ENCODE measurements around the gene CDK9. TPM values are rescaled to one million over a fixed set of nuclear protein-coding genes. Genes with fewer than 3 reads are reported as not detected.

Gene CDK9
- total and polyA plus RNA-seq, 10 of the 15 experiments (the other 5 are each of a cell fraction or from before 2014, with no cell fraction given), result 7.3 to 92.6 (median 51.6) TPM

DNA sequence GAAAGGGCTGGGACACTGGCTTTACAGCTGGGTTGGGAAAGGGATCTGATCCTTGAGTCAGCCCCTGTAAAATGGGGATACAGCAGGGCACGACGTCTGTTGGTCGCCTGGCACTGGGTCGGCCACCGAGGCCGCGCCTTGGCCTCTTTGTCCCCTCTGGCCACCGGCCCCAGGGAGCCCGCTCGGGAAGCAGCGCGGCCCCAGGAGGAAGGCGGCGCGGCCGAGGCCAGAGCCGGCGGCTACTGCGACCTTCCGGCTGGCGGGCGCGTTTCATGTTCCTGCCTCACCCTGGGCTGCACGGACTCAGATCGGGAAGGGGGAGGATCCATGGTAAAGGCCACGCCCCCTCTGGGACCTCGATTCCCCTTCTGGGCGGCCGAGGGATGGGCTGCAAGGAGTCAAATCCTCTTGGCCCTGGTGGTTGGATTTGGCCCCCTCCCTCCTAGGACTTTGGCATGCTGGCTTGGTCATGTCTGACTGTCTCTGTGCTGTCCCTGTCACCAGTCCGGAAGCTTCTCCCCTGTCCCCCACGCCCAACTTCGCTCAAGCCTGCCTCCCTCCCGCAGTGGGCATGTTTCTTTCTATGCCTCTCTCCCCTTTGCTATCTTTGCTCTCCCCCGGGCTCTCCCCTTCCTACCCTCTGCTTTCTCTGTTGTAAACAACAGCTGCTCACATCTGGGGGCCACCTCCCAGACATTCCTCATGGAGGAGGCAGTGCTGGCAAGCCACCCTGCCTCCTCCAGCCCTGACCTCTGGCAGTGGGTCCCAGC is 42.6 kb downstream of the CDK9 start:
- BruUV-seq (replicated peaks), result no TSS peak
- no peaks in the 10 kb centered on the region for H3K36me3 ChIP-seq (ENCODE audit: control insufficient read depth in 2 of 2, insufficient read depth in 2 of 2, low read length in 1 of 2)
- POLR2A ChIA-PET, result interaction anchor here (0.6 kb wide), 1 partner anchor 182 kb away, joined by 3 read pairs; no protein-coding TSS in a partner anchor
- intact Hi-C loops (cut with micrococcal nuclease; ENCODE audit: unreplicated experiment) (no loop called here), in situ Hi-C loops (cut with MboI) (no loop called here)
- no peaks in the 10 kb centered on the region for H4K20me1 ChIP-seq (ENCODE audit: control insufficient read depth, insufficient read depth)
- ATAC-seq (no peak), DNase-seq (ENCODE audit: low read depth, low spot score) (no peak), FAIRE-seq (no peak)
- H3K27ac ChIP-seq (ENCODE audit: control insufficient read depth, insufficient read depth), result no peak overlapping the region
- H3K79me2 ChIP-seq (ENCODE audit: control insufficient read depth, insufficient read depth, low read length), result no peaks in the 10 kb centered on the region
- H3K4me1 ChIP-seq (ENCODE audit: control insufficient read depth, insufficient read depth, low read length), result no peaks in the 10 kb centered on the region
- H3K4me3 ChIP-seq, result no peak overlapping the region
- H3K9me3 ChIP-seq (replicated peaks; ENCODE audit: control insufficient read depth, insufficient read depth, low read length), result no peaks in the 10 kb centered on the region
- no peak overlapping the region for H3K9ac ChIP-seq (ENCODE audit: control insufficient read depth, insufficient read depth, low read length)
- CTCF ChIA-PET, result no interaction called here
- WGBS (ENCODE audit: insufficient coverage, insufficient replicate concordance, low lambda C conversion rate, missing lambda C conversion rate), result 74% methylated on average over 34 of the region's 34 CpGs
- RAD21 ChIA-PET (ENCODE audit: unreplicated experiment), result no interaction called here
- no peak overlapping the region for H2AFZ ChIP-seq (ENCODE audit: control insufficient read depth, low read depth, low read length)
- SMC1A ChIA-PET (ENCODE audit: uncharacterized antibody, unreplicated experiment), result no interaction called here
- H3K4me2 ChIP-seq (ENCODE audit: control insufficient read depth, insufficient read depth), result no peak overlapping the region
- no peaks in the 10 kb centered on the region for H3K27me3 ChIP-seq (replicated peaks in 1 of 2; ENCODE audit: control insufficient read depth in 2 of 2, insufficient read depth in 2 of 2, low read length in 1 of 2)
- TF ChIP-seq TCF12 (IDR thresholded peaks at IDR 0.05; ENCODE audit: low read depth, low read length), result no peak
- no peak for TF ChIP-seq NR2F1 (conservative IDR thresholded peaks at IDR 0.05)
- TF ChIP-seq MTA2 (IDR thresholded peaks at IDR 0.05; ENCODE audit: low read depth), result no peak
- TF ChIP-seq HDGF (IDR thresholded peaks at IDR 0.05), result no peak
- no peak for TF ChIP-seq FOXK2 (IDR thresholded peaks at IDR 0.05)
- TF ChIP-seq, protein P1, sequence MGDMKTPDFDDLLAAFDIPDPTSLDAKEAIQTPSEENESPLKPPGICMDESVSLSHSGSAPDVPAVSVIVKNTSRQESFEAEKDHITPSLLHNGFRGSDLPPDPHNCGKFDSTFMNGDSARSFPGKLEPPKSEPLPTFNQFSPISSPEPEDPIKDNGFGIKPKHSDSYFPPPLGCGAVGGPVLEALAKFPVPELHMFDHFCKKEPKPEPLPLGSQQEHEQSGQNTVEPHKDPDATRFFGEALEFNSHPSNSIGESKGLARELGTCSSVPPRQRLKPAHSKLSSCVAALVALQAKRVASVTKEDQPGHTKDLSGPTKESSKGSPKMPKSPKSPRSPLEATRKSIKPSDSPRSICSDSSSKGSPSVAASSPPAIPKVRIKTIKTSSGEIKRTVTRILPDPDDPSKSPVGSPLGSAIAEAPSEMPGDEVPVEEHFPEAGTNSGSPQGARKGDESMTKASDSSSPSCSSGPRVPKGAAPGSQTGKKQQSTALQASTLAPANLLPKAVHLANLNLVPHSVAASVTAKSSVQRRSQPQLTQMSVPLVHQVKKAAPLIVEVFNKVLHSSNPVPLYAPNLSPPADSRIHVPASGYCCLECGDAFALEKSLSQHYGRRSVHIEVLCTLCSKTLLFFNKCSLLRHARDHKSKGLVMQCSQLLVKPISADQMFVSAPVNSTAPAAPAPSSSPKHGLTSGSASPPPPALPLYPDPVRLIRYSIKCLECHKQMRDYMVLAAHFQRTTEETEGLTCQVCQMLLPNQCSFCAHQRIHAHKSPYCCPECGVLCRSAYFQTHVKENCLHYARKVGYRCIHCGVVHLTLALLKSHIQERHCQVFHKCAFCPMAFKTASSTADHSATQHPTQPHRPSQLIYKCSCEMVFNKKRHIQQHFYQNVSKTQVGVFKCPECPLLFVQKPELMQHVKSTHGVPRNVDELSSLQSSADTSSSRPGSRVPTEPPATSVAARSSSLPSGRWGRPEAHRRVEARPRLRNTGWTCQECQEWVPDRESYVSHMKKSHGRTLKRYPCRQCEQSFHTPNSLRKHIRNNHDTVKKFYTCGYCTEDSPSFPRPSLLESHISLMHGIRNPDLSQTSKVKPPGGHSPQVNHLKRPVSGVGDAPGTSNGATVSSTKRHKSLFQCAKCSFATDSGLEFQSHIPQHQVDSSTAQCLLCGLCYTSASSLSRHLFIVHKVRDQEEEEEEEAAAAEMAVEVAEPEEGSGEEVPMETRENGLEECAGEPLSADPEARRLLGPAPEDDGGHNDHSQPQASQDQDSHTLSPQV (IDR thresholded peaks at IDR 0.05), result no peak
- no peak for TF ChIP-seq RBBP5 (conservative IDR thresholded peaks at IDR 0.05)
- TF ChIP-seq, protein P2, sequence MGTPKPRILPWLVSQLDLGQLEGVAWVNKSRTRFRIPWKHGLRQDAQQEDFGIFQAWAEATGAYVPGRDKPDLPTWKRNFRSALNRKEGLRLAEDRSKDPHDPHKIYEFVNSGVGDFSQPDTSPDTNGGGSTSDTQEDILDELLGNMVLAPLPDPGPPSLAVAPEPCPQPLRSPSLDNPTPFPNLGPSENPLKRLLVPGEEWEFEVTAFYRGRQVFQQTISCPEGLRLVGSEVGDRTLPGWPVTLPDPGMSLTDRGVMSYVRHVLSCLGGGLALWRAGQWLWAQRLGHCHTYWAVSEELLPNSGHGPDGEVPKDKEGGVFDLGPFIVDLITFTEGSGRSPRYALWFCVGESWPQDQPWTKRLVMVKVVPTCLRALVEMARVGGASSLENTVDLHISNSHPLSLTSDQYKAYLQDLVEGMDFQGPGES (IDR thresholded peaks at IDR 0.05), result no peak
- TF ChIP-seq, protein P3, sequence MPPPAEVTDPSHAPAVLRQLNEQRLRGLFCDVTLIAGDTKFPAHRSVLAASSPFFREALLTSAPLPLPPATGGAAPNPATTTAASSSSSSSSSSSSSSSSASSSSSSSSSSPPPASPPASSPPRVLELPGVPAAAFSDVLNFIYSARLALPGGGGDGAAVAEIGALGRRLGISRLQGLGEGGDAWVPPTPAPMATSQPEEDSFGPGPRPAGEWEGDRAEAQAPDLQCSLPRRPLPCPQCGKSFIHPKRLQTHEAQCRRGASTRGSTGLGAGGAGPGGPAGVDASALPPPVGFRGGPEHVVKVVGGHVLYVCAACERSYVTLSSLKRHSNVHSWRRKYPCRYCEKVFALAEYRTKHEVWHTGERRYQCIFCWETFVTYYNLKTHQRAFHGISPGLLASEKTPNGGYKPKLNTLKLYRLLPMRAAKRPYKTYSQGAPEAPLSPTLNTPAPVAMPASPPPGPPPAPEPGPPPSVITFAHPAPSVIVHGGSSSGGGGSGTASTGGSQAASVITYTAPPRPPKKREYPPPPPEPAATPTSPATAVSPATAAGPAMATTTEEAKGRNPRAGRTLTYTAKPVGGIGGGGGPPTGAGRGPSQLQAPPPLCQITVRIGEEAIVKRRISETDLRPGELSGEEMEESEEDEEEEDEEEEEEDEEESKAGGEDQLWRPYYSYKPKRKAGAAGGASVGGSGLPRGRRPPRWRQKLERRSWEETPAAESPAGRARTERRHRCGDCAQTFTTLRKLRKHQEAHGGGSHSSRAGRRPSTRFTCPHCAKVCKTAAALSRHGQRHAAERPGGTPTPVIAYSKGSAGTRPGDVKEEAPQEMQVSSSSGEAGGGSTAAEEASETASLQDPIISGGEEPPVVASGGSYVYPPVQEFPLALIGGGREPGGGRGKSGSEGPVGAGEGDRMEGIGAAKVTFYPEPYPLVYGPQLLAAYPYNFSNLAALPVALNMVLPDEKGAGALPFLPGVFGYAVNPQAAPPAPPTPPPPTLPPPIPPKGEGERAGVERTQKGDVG (CRISPR knock-in tag; IDR thresholded peaks at IDR 0.05), result no peak
- TF ChIP-seq TARDBP (IDR thresholded peaks at IDR 0.05; ENCODE audit: borderline replicate concordance), result no peak
- no peak for TF ChIP-seq SMAD1 (IDR thresholded peaks at IDR 0.05; ENCODE audit: low read depth, partially characterized antibody)
- TF ChIP-seq, protein P4, sequence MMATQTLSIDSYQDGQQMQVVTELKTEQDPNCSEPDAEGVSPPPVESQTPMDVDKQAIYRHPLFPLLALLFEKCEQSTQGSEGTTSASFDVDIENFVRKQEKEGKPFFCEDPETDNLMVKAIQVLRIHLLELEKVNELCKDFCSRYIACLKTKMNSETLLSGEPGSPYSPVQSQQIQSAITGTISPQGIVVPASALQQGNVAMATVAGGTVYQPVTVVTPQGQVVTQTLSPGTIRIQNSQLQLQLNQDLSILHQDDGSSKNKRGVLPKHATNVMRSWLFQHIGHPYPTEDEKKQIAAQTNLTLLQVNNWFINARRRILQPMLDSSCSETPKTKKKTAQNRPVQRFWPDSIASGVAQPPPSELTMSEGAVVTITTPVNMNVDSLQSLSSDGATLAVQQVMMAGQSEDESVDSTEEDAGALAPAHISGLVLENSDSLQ (IDR thresholded peaks at IDR 0.05), result no peak
- no peak for TF ChIP-seq CHD4 (IDR thresholded peaks at IDR 0.05)
- TF ChIP-seq ETV6 (conservative IDR thresholded peaks at IDR 0.05 in 1 of 2, IDR thresholded peaks at IDR 0.05 in 1 of 2; ENCODE audit: borderline replicate concordance in 1 of 2, low read depth in 1 of 2), result no peak
- no peak for TF ChIP-seq BRCA1 (IDR thresholded peaks at IDR 0.05; ENCODE audit: low read depth, low read length)
- no peak for TF ChIP-seq SREBF1 (IDR thresholded peaks at IDR 0.05; ENCODE audit: low read length)
